SK-N-SH (cell line): ENCODE results near the gene TSHZ2. TPM values are rescaled to one million over a fixed set of nuclear protein-coding genes. Genes with fewer than 3 reads are reported as not detected.

Experiments used
- CTCF ChIA-PET: fragments of 300-600, 350-600 bp; formaldehyde crosslinking; extraction: SDS; loops from one replicate; lab custom pipeline; 2021; lab: Yijun Ruan, JAX
- POLR2A ChIA-PET: fragments of 350-600 bp; sonication (Branson Sonifier 250); formaldehyde crosslinking; extraction: SDS; loops from one replicate; lab custom pipeline; 2020; ENCODE audit warnings: antibody characterized with exemption, inconsistent platforms; lab: Yijun Ruan, JAX
- DNase-seq: peaks from one replicate; pipeline ENCODE4 v3.0.0; 2012
- H2AFZ ChIP-seq: fragments of 200-600 bp; sonication (generic); 2 replicates; pipeline ENCODE4 v1.8.1; 2016; ENCODE audit warnings: antibody characterized with exemption, mild to moderate bottlenecking, low read depth
- H3F3A ChIP-seq: fragments of 200-600 bp; sonication (generic); replicated peaks from 2 replicates; pipeline ENCODE3; 2016; ENCODE audit warnings: antibody characterized with exemption, mild to moderate bottlenecking; ENCODE audit not compliant: insufficient read depth
- H3K27ac ChIP-seq, 2 experiments: fragments of 200-500 bp in 1 of 2; fragments of 200-600 bp in 1 of 2; sonication (Bioruptor generic) in 1 of 2; sonication (generic), shearing (Covaris generic) in 1 of 2; 2 replicates each; pipeline versions ENCODE4 v1.5.1 to v1.6.1; 2014 to 2016; ENCODE audit warnings: low read depth in 2 of 2, inconsistent platforms in 1 of 2, low read length in 1 of 2, mild to moderate bottlenecking in 1 of 2, mixed read lengths in 1 of 2
- H3K27me3 ChIP-seq: fragments of 200-600 bp; sonication (generic), shearing (Covaris generic); 2 replicates; pipeline ENCODE4 v1.6.1; 2016; ENCODE audit warnings: mixed run types; ENCODE audit not compliant: insufficient read depth
- H3K36me3 ChIP-seq, 2 experiments: fragments of 200-500 bp in 1 of 2; fragments of 200-600 bp in 1 of 2; sonication (Bioruptor generic) in 1 of 2; sonication (generic) in 1 of 2; replicated peaks in 1 of 2; 2 replicates each; pipeline versions ENCODE3 to v1.5.1; 2014 to 2016; ENCODE audit warnings: low read length in 1 of 2, mild to moderate bottlenecking in 1 of 2; ENCODE audit not compliant: insufficient read depth in 2 of 2, control insufficient read depth in 1 of 2
- H3K4me1 ChIP-seq, 2 experiments: fragments of 200-500 bp in 1 of 2; fragments of 200-600 bp in 1 of 2; sonication (Bioruptor generic) in 1 of 2; sonication (generic), shearing (Covaris generic) in 1 of 2; 2 replicates each; pipeline versions ENCODE4 v1.5.1 to v1.6.1; 2014 to 2016; ENCODE audit warnings: low read depth in 1 of 2, low read length in 1 of 2, mixed run types in 1 of 2; ENCODE audit not compliant: insufficient read depth in 2 of 2, control insufficient read depth in 1 of 2
- H3K4me2 ChIP-seq: fragments of 200-600 bp; sonication (generic), shearing (Covaris generic); 2 replicates; pipeline ENCODE4 v1.6.1; 2017; ENCODE audit warnings: mixed run types
- H3K4me3 ChIP-seq, 2 experiments: fragments of 200-500 bp in 1 of 2; fragments of 200-600 bp in 1 of 2; sonication (Bioruptor generic) in 1 of 2; sonication (generic), shearing (Covaris generic) in 1 of 2; 2 replicates each; pipeline versions ENCODE4 v1.5.1 to v1.8.1; 2014 to 2016; ENCODE audit warnings: low read depth in 2 of 2, inconsistent platforms in 1 of 2, low read length in 1 of 2, mild to moderate bottlenecking in 1 of 2, mixed read lengths in 1 of 2, moderate library complexity in 1 of 2
- H3K79me2 ChIP-seq: fragments of 200-600 bp; sonication (generic); 2 replicates; pipeline ENCODE4 v1.8.1; 2017; ENCODE audit warnings: mild to moderate bottlenecking; ENCODE audit not compliant: insufficient read depth
- H3K9ac ChIP-seq: fragments of 200-600 bp; sonication (generic); 2 replicates; pipeline ENCODE4 v1.6.1; 2017; ENCODE audit warnings: mixed run types
- H3K9me2 ChIP-seq: fragments of 200-600 bp; sonication (generic); 2 replicates; pipeline ENCODE4 v1.6.1; 2017; ENCODE audit warnings: mixed run types
- H3K9me3 ChIP-seq: fragments of 200-600 bp; sonication (generic); 2 replicates; pipeline ENCODE4 v1.6.1; 2017; ENCODE audit warnings: mixed run types, mild to moderate bottlenecking, moderate library complexity
- H4K20me1 ChIP-seq: fragments of 200-600 bp; sonication (generic); 2 replicates; pipeline ENCODE4 v1.6.1; 2017; ENCODE audit warnings: mild to moderate bottlenecking, mixed run types; ENCODE audit not compliant: insufficient read depth
- FOSL2 ChIP-seq: IDR thresholded peaks from 2 replicates; pipeline ENCODE4 v1.4.0; 2012; ENCODE audit warnings: low read depth, mild to moderate bottlenecking, moderate library complexity, borderline replicate concordance
- FOXM1 ChIP-seq: IDR thresholded peaks from 2 replicates; pipeline ENCODE4 v1.4.0; 2012; ENCODE audit warnings: low read depth, mild to moderate bottlenecking
- GATA2 ChIP-seq: sonication (generic); formaldehyde crosslinking; IDR thresholded peaks from 2 replicates; pipeline ENCODE4 v1.5.0; 2020; ENCODE audit warnings: mild to moderate bottlenecking, missing genetic modification reagents
- IRF3 ChIP-seq: fragments of 150-350 bp; IDR thresholded peaks from 2 replicates; pipeline ENCODE4 v1.6.1; 2016; ENCODE audit warnings: mild to moderate bottlenecking, low read depth, low read length
- MAX ChIP-seq: IDR thresholded peaks from 2 replicates; pipeline ENCODE4 v1.4.0; 2012; ENCODE audit warnings: low read depth
- MEF2A ChIP-seq: IDR thresholded peaks from 2 replicates; pipeline ENCODE4 v1.4.0; 2012; ENCODE audit warnings: low read depth, borderline replicate concordance
- MXI1 ChIP-seq: IDR thresholded peaks from 2 replicates; pipeline ENCODE4 v1.6.1; 2012; ENCODE audit warnings: mild to moderate bottlenecking, low read depth, low read length, improper control_type of control experiment
- PBX3 ChIP-seq: IDR thresholded peaks from 2 replicates; pipeline ENCODE4; 2012
- RCOR1 ChIP-seq: fragments of 150-350 bp; IDR thresholded peaks from 2 replicates; pipeline ENCODE4 v1.6.1; 2017; ENCODE audit warnings: antibody characterized with exemption, low read length
- SIN3A ChIP-seq: IDR thresholded peaks from 2 replicates; pipeline ENCODE4 v1.6.1; 2012; ENCODE audit warnings: low read depth, mild to moderate bottlenecking, low read length, moderate library complexity, borderline replicate concordance
- TAF1 ChIP-seq: IDR thresholded peaks from 2 replicates; pipeline ENCODE4 v1.6.1; 2012; ENCODE audit warnings: low read depth, mild to moderate bottlenecking, low read length, moderate library complexity, borderline replicate concordance
- TEAD4 ChIP-seq: IDR thresholded peaks from 2 replicates; pipeline ENCODE4 v1.4.0; 2012; ENCODE audit warnings: mild to moderate bottlenecking, borderline replicate concordance; ENCODE audit not compliant: insufficient read depth
- YY1 ChIP-seq: IDR thresholded peaks from 2 replicates; pipeline ENCODE4 v1.4.0; 2012; ENCODE audit warnings: low read depth, mild to moderate bottlenecking
- WGBS: methylation state at CpG from one replicate; pipeline ENCODE4 v1.1.6; 2017; ENCODE audit warnings: low lambda C conversion rate; 5-methylcytosine and 5-hydroxymethylcytosine counted together
- polyA plus RNA-seq, 3 experiments: library from polyadenylated mRNA; depleted of rRNA; stranded (reverse); fragments of >200 nt; gene quantifications; 2 replicates each; pipeline ENCODE4 v1.2.3, GENCODE V29; 2012

The TSHZ2 gene
- polyA plus RNA-seq, 1 of the 3 experiments (the other 2 are of a cell fraction): 0.13 TPM

GRCh38 chr20:53048387-53048786, 76.2 kb downstream of the TSHZ2 start:
- POLR2A ChIA-PET: no interaction called here
- H2AFZ ChIP-seq: no peak overlapping the region

GRCh38 chr20:53050338-53050737, 78.2 kb downstream of the TSHZ2 start:
- Histone ChIP-seq H2AFZ (no peak overlapping the region), H3K4me2 (no peak overlapping the region), H3K27me3 (no peaks in the 10 kb centered on the region), H3K9me2 (no peaks in the 10 kb centered on the region), H3K4me3 (no peak overlapping the region), H3K4me1 (no peaks in the 10 kb centered on the region; a peak in 1 of 4 replicates), H3K9me3 (no peaks in the 10 kb centered on the region), H3F3A (no peaks in the 10 kb centered on the region), H4K20me1 (no peaks in the 10 kb centered on the region), H3K9ac (no peak overlapping the region), H3K27ac (no peak overlapping the region), H3K79me2 (no peaks in the 10 kb centered on the region), H3K36me3 (no peaks in the 10 kb centered on the region)
- no peak for DNase-seq
- POLR2A ChIA-PET: no interaction called here
- TF ChIP-seq MXI1: no peak
- TF ChIP-seq MAX: no peak
- no peak for TF ChIP-seq PBX3
- CTCF ChIA-PET: interaction anchor here (0.7 kb wide), 1 partner anchor 75 kb away, joined by 5 read pairs; no protein-coding TSS in a partner anchor
- WGBS: 33% methylated on average over 6 of the region's 6 CpGs

More at GRCh38 chr20:53048387-53048786, 76.2 kb downstream of the TSHZ2 start:
- Histone ChIP-seq H3K27me3 (no peaks in the 10 kb centered on the region), H3K27ac (no peak overlapping the region), H3K4me1 (no peaks in the 10 kb centered on the region; a peak in 1 of 4 replicates), H3K4me2 (no peak overlapping the region), H3K9ac (no peak overlapping the region), H3K36me3 (no peaks in the 10 kb centered on the region), H3K4me3 (no peak overlapping the region), H3K9me3 (no peaks in the 10 kb centered on the region), H3K79me2 (no peaks in the 10 kb centered on the region), H4K20me1 (no peaks in the 10 kb centered on the region), H3F3A (no peaks in the 10 kb centered on the region), H3K9me2 (no peaks in the 10 kb centered on the region)
- no peak for DNase-seq
- WGBS: 78% methylated on average over 7 of the region's 7 CpGs
- CTCF ChIA-PET: interaction anchor here (1.2 kb wide), 1 partner anchor 16 kb away, joined by 4 read pairs; no protein-coding TSS in a partner anchor
- no peak for TF ChIP-seq SIN3A
- no peak for TF ChIP-seq RCOR1
- no peak for TF ChIP-seq IRF3
- TF ChIP-seq FOXM1: no peak
- no peak for TF ChIP-seq TAF1
- TF ChIP-seq TEAD4: no peak
- no peak for TF ChIP-seq MAX
- no peak for TF ChIP-seq GATA2 (CRISPR knock-in tag)
- TF ChIP-seq FOSL2: no peak
- TF ChIP-seq PBX3: no peak
- TF ChIP-seq MEF2A: no peak
- no peak for TF ChIP-seq YY1
